A549 (cell line): Measurements from ENCODE around the gene TRAPPC14. TPM values are rescaled to one million over a fixed set of nuclear protein-coding genes. Genes with fewer than 3 reads are reported as not detected.

Experiments
- ATAC-seq, 2 experiments: fragments of 200-7000 bp in 1 of 2; fragments of >200 bp in 1 of 2; cut with Nextera tagmentation in 1 of 2; cut with Tn5 transposase in 1 of 2; 3 replicates each; pipeline versions ENCODE4 v1.8.0 to v1.9.1; 2018 to 2020; ENCODE audit warnings: mild to moderate bottlenecking in 1 of 2, moderate library complexity in 1 of 2
- CTCF ChIA-PET: fragments of 300-600 bp; sonication (Branson Sonifier 250); formaldehyde crosslinking; extraction: SDS; loops from one replicate; lab custom pipeline; 2021; ENCODE audit warnings: antibody characterized with exemption, inconsistent platforms; lab: Yijun Ruan, JAX
- POLR2A ChIA-PET: fragments of 350-600 bp; formaldehyde crosslinking; extraction: SDS; loops from one replicate; lab custom pipeline; 2021; ENCODE audit warnings: antibody characterized with exemption, inconsistent platforms; lab: Yijun Ruan, JAX
- DNase-seq, 2 experiments: peaks; one replicate each; pipeline versions ENCODE4 v3.0.0 to v3.0.0-alpha.2; 2011 to 2016; ENCODE audit warnings: low read depth in 1 of 2, low spot score in 1 of 2
- FAIRE-seq: peaks from 2 replicates; lab custom pipeline; 2011; peaks lifted over from hg19 to GRCh38; lab: Jason Lieb, UNC
- H3K27ac ChIP-seq, 2 experiments: fragments of >200 bp; sonication (Bioruptor Twin); formaldehyde crosslinking; 3 replicates each; pipeline ENCODE4 v1.5.1; 2016 to 2017
- H3K4me1 ChIP-seq: fragments of >200 bp; sonication (Bioruptor Twin); formaldehyde crosslinking; 3 replicates; pipeline ENCODE4 v1.6.1; 2016
- H3K4me2 ChIP-seq: fragments of >200 bp; sonication (Bioruptor Twin); formaldehyde crosslinking; 3 replicates; pipeline ENCODE4 v1.6.1; 2016
- H3K4me3 ChIP-seq: fragments of >200 bp; sonication (Bioruptor Twin); formaldehyde crosslinking; 3 replicates; pipeline ENCODE4 v1.5.1; 2016
- H3K9me3 ChIP-seq: fragments of >200 bp; sonication (Bioruptor Twin); formaldehyde crosslinking; 3 replicates; pipeline ENCODE4 v1.6.1; 2016
- BHLHE40 ChIP-seq: IDR thresholded peaks from 2 replicates; pipeline ENCODE4 v1.6.1; 2012; ENCODE audit warnings: low read depth, low read length, inconsistent platforms
- CEBPB ChIP-seq, 2 experiments: fragments of >200 bp in 1 of 2; sonication (Bioruptor Twin) in 1 of 2; formaldehyde crosslinking in 1 of 2; IDR thresholded peaks; 2 replicates each; pipeline ENCODE4 v1.6.1; 2012 to 2016
- EP300 ChIP-seq, 2 experiments: fragments of >200 bp; sonication (Bioruptor Twin); formaldehyde crosslinking; IDR thresholded peaks; 2 replicates in 1 of 2; 3 replicates in 1 of 2; pipeline ENCODE4 v1.6.1; 2016 to 2017
- FOSB ChIP-seq: fragments of 250-450 bp; sonication (Bioruptor Pico); IDR thresholded peaks from 2 replicates; pipeline ENCODE4 v1.5.0; 2020; ENCODE audit warnings: mild to moderate bottlenecking, moderate library complexity
- JUN ChIP-seq, 2 experiments: fragments of >200 bp; sonication (Bioruptor Twin); formaldehyde crosslinking; IDR thresholded peaks; 2 replicates in 1 of 2; 3 replicates in 1 of 2; pipeline ENCODE4 v1.6.1; 2016 to 2017
- JUNB ChIP-seq: fragments of >200 bp; sonication (Bioruptor Twin); formaldehyde crosslinking; IDR thresholded peaks from 2 replicates; pipeline ENCODE4 v1.6.1; 2016
- MAFK ChIP-seq: fragments of 450-650 bp; IDR thresholded peaks from 2 replicates; pipeline ENCODE4 v1.6.1; 2014; ENCODE audit not compliant: partially characterized antibody
- MAZ ChIP-seq: fragments of 150-350 bp; IDR thresholded peaks from 2 replicates; pipeline ENCODE4 v1.6.1; 2014; ENCODE audit warnings: antibody characterized with exemption, low read depth, low read length, borderline replicate concordance
- PHF8 ChIP-seq: fragments of 200-600 bp; sonication (generic); IDR thresholded peaks from 2 replicates; pipeline ENCODE4 v1.6.1; 2016; ENCODE audit warnings: low read depth, mild to moderate bottlenecking, antibody characterized with exemption, moderate library complexity, borderline replicate concordance
- POLR2A ChIP-seq: IDR thresholded peaks from 2 replicates; pipeline ENCODE4 v1.6.1; 2012; ENCODE audit warnings: mild to moderate bottlenecking, low read length
- POLR2AphosphoS2 ChIP-seq: conservative IDR thresholded peaks from 2 replicates; pipeline ENCODE4 v1.6.1; 2012; ENCODE audit warnings: low read length, improper control_type of control experiment, inconsistent platforms
- RFX5 ChIP-seq: fragments of 450-650 bp; IDR thresholded peaks from 2 replicates; pipeline ENCODE4 v1.7.1; 2014; ENCODE audit warnings: antibody characterized with exemption, mild to moderate bottlenecking, moderate library complexity
- ZC3H11A ChIP-seq: fragments of 450-650 bp; IDR thresholded peaks from 2 replicates; pipeline ENCODE4 v1.6.1; 2014; ENCODE audit warnings: antibody characterized with exemption, mild to moderate bottlenecking
- ZFP36 ChIP-seq: fragments of 450-650 bp; IDR thresholded peaks from 2 replicates; pipeline ENCODE4 v1.6.1; 2014; ENCODE audit warnings: borderline replicate concordance; ENCODE audit not compliant: partially characterized antibody
- ZNF302 ChIP-seq: fragments of 250-450 bp; sonication (Bioruptor Pico); IDR thresholded peaks from 2 replicates; pipeline ENCODE4 v1.9.0; 2021; ENCODE audit warnings: inconsistent platforms, mild to moderate bottlenecking, moderate library complexity
- WGBS: methylation state at CpG from one replicate; pipeline ENCODE4 v1.1.6; 2017; ENCODE audit errors: missing lambda C conversion rate; 5-methylcytosine and 5-hydroxymethylcytosine counted together
- polyA plus RNA-seq, 4 experiments: library from polyadenylated mRNA; depleted of rRNA in 3 of 4; stranded (reverse); fragments of >200 nt; fragmentation: RNase III in 1 of 4; extraction: RNeasy Plus Mini Kit Qiagen cat#74134 plus additional on column Dnase treatment in 1 of 4; gene quantifications; 2 replicates in 3 of 4; 3 replicates in 1 of 4; pipeline ENCODE4 v1.2.3, GENCODE V29; 2011 to 2017
- TF ChIP-seq, protein P1 (sequence below): fragments of 250-450 bp; sonication (Bioruptor Pico); IDR thresholded peaks from 2 replicates; pipeline ENCODE4 v1.5.0; 2021; ENCODE audit warnings: mild to moderate bottlenecking, moderate library complexity, borderline replicate concordance
- TF ChIP-seq, protein P2 (sequence below): fragments of 450-650 bp; IDR thresholded peaks from 2 replicates; pipeline ENCODE4 v1.6.1; 2014; ENCODE audit warnings: antibody characterized with exemption
- TF ChIP-seq, protein P3 (sequence below): IDR thresholded peaks from 2 replicates; pipeline ENCODE4 v1.6.1; 2012; ENCODE audit warnings: low read depth, borderline replicate concordance
- TF ChIP-seq, protein P4 (sequence below): IDR thresholded peaks from 2 replicates; pipeline ENCODE4 v1.6.1; 2012
- TF ChIP-seq, protein P5 (sequence below): IDR thresholded peaks from 2 replicates; pipeline ENCODE4 v1.6.1; 2012

The TRAPPC14 gene
- polyA plus RNA-seq, 2 of the 4 experiments (the other 2 are of a cell fraction), result 3.4 to 14.1 TPM

DNA sequence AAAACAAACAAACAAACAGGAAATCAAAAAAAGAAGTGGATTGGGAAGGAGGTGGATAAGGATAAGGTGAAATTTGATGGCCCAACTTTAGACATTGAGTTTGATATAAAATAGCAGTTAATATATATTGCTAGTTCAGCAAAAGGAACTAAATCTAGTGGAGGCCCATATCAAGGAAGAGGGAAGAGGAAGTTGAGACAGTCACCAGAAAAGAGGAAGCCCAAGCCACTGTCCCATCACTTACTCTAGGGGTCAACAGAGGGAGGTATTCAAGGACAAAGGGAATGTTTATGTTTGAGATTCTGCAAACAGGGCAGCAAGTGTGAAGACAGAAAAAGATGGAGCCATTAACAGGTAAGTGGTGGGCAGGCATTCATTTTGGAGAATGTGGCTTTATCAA lies 6.1 kb downstream of the TRAPPC14 start:
- ATAC-seq (no peak), FAIRE-seq (no peak)
- Histone ChIP-seq H3K4me1 (peaks cover 38% of the 10 kb centered on the region), H3K4me3 (no peak overlapping the region), H3K9me3 (no peaks in the 10 kb centered on the region), H3K4me2 (no peak overlapping the region), H3K27ac (no peak overlapping the region)
- POLR2A ChIA-PET, result interaction anchor here (0.7 kb wide), 1 partner anchor 25 kb away, joined by 4 read pairs; the partner anchor contains the start of gene MBLAC1
- CTCF ChIA-PET, result interaction anchor here (0.6 to 23.1 kb wide), 2 partner anchors 11 to 18 kb away, joined by 3 to 245 read pairs; no protein-coding TSS in a partner anchor
- peak; percentile 17 for TF ChIP-seq MAFK
- TF ChIP-seq, protein P1, sequence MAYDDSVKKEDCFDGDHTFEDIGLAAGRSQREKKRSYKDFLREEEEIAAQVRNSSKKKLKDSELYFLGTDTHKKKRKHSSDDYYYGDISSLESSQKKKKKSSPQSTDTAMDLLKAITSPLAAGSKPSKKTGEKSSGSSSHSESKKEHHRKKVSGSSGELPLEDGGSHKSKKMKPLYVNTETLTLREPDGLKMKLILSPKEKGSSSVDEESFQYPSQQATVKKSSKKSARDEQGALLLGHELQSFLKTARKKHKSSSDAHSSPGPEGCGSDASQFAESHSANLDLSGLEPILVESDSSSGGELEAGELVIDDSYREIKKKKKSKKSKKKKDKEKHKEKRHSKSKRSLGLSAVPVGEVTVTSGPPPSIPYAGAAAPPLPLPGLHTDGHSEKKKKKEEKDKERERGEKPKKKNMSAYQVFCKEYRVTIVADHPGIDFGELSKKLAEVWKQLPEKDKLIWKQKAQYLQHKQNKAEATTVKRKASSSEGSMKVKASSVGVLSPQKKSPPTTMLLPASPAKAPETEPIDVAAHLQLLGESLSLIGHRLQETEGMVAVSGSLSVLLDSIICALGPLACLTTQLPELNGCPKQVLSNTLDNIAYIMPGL (CRISPR knock-in tag), result no peak
- TF ChIP-seq, protein P2, sequence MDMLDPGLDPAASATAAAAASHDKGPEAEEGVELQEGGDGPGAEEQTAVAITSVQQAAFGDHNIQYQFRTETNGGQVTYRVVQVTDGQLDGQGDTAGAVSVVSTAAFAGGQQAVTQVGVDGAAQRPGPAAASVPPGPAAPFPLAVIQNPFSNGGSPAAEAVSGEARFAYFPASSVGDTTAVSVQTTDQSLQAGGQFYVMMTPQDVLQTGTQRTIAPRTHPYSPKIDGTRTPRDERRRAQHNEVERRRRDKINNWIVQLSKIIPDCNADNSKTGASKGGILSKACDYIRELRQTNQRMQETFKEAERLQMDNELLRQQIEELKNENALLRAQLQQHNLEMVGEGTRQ, result no peak
- TF ChIP-seq, protein P3, sequence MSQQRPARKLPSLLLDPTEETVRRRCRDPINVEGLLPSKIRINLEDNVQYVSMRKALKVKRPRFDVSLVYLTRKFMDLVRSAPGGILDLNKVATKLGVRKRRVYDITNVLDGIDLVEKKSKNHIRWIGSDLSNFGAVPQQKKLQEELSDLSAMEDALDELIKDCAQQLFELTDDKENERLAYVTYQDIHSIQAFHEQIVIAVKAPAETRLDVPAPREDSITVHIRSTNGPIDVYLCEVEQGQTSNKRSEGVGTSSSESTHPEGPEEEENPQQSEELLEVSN, result no peak
- TF ChIP-seq, all 56 proteins: peak for 1
- DNase-seq, result no peak

DNA sequence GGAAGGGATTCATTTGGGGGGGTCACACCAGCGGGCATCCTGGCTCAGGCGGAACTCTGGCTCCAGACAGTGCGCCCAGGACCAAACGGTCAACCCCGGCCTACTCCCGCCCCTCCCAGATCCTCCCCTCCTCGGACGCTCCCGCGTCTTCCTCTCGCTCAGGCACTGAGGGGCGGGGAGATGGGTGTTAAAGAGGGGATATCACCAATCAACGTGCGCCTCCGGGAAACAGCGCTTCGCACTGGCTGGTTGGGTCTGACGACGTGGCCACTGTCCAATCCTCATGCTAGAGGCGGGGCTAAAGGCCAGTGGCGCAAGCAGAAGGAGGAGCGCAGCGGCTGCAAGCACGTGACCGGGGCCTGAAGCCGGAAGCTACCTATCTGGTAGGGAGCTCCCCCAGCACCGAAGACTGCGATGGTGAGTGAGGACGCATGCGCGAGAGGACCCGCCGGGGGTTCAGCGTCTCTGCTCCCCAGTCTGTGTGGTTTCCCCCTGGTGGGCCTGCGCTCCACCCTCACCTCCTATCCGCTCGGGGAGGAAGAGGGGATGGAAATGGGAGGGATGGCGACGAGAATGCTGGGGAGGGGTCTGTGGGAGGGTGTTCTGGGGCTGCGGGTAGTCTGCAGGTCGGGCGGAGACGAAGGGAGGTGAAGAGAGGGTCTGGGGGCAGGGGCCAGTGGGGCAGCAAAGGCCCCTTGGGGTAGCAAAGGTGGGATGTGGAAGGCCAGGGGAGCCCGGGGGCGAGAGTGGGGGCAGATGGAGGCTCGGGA lies 9.8 kb downstream of the TRAPPC14 start, which contains the start of gene LAMTOR4:
LAMTOR4 (plus strand) TSS at position 360 of the 770 bp plus-strand sequence; CDS start at position 415, 55 bp downstream.
- FAIRE-seq (peak; percentile 39), DNase-seq (peak; percentile 99 to 100), ATAC-seq (peak; percentile 99)
- no peaks in the 10 kb centered on the region for H3K9me3 ChIP-seq
- 1% methylated on average over 42 of the region's 46 CpGs for WGBS
- ChIA-PET POLR2A (interaction anchor here (0.6 to 3.1 kb wide), 15 partner anchors 8 to 313 kb away, joined by 3 to 16 read pairs (median 4); partner anchors contain the start of genes AP4M1, GPC2, MBLAC1 and MCM7), CTCF (interaction anchor here (23.1 kb wide), 1 partner anchor 15 kb away, joined by 245 read pairs; no protein-coding TSS in a partner anchor)
- H3K4me3 ChIP-seq, result peak within 1 kb of the TSS; percentile 81
- H3K4me1 ChIP-seq, result peaks cover 14% of the 10 kb centered on the region
- peak within 1 kb of the TSS; percentile 85 for H3K4me2 ChIP-seq
- H3K27ac ChIP-seq, result peak within 1 kb of the TSS; percentile 93 to 94
- no peak for TF ChIP-seq EP300 (IDR thresholded peaks at IDR 0.05)
- no peak for TF ChIP-seq ZFP36
- no peak for TF ChIP-seq ZC3H11A
- TF ChIP-seq CEBPB (IDR thresholded peaks at IDR 0.05), result peak in 1 of 2 experiments; percentile 73; a peak in 2 of 4 replicates
- TF ChIP-seq BHLHE40, result peak; percentile 89
- no peak for TF ChIP-seq FOSB (CRISPR knock-in tag)
- TF ChIP-seq JUN (IDR thresholded peaks at IDR 0.05), result peak in 1 of 2 experiments; percentile 59; a peak in 2 of 5 replicates
- peak; percentile 64; the same call in 1 of the 2 replicates for TF ChIP-seq PHF8
- no peak for TF ChIP-seq JUNB
- TF ChIP-seq, protein P4, sequence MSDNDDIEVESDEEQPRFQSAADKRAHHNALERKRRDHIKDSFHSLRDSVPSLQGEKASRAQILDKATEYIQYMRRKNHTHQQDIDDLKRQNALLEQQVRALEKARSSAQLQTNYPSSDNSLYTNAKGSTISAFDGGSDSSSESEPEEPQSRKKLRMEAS, result peak; percentile 93
- TF ChIP-seq, protein P3, result peak; percentile 39; the same call in 1 of the 2 replicates
- TF ChIP-seq POLR2A, result peak; percentile 82
- TF ChIP-seq, protein P5, sequence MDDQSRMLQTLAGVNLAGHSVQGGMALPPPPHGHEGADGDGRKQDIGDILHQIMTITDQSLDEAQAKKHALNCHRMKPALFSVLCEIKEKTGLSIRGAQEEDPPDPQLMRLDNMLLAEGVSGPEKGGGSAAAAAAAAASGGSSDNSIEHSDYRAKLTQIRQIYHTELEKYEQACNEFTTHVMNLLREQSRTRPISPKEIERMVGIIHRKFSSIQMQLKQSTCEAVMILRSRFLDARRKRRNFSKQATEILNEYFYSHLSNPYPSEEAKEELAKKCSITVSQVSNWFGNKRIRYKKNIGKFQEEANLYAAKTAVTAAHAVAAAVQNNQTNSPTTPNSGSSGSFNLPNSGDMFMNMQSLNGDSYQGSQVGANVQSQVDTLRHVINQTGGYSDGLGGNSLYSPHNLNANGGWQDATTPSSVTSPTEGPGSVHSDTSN, result peak; percentile 85
- TF ChIP-seq RFX5, result no peak; the same call in 1 of the 2 replicates
- TF ChIP-seq MAZ, result 0 out of 2 replicates have a peak, but pooled peaks have one; percentile 30
- no peak for TF ChIP-seq ZNF302 (CRISPR knock-in tag)
- no peak for TF ChIP-seq POLR2AphosphoS2
- TF ChIP-seq, protein P2, result peak; percentile 94
